Measurements from ENCODE around the gene SPAG6.

DNA sequence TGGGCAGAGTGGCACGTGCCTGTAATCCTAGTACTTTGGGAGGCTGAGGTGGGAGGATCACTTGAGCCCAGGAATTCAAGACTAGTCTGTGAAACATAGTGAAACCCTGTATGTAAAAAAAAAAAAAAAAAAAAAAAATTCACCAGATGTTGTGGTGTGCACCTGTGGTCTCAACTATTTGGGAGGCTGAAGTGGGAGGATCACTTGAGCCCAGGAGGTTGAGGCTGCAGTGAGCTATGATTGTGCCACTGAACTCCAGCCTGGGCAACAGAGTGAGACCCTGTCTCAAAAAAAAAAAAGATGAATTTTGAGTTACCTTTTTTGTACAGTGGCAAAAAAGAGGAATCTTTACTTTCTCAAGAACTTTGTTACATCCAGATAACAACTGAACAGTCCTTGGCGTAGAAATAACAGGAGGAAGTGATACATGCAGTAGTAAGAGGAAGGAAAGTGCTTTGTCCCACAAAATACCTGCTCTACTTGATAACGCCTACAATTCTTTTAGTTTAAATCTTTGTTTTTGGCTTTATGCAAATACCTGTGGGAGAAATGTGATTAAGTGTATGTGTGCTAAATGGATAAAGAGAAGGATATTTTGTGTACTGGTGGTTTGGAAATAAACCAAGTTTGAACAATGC, 29.3 kb downstream of the SPAG6 start:
- TF ChIP-seq, protein P1, sequence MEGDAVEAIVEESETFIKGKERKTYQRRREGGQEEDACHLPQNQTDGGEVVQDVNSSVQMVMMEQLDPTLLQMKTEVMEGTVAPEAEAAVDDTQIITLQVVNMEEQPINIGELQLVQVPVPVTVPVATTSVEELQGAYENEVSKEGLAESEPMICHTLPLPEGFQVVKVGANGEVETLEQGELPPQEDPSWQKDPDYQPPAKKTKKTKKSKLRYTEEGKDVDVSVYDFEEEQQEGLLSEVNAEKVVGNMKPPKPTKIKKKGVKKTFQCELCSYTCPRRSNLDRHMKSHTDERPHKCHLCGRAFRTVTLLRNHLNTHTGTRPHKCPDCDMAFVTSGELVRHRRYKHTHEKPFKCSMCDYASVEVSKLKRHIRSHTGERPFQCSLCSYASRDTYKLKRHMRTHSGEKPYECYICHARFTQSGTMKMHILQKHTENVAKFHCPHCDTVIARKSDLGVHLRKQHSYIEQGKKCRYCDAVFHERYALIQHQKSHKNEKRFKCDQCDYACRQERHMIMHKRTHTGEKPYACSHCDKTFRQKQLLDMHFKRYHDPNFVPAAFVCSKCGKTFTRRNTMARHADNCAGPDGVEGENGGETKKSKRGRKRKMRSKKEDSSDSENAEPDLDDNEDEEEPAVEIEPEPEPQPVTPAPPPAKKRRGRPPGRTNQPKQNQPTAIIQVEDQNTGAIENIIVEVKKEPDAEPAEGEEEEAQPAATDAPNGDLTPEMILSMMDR (IDR thresholded peaks at IDR 0.05; ENCODE audit: low read length) = no peak
- TF ChIP-seq EZH2 (optimal IDR thresholded peaks at IDR 0.05; ENCODE audit: low read depth, low read length) (no peak), EZH2phosphoT487 (IDR thresholded peaks at IDR 0.05; ENCODE audit: low read length) (no peak)
